ENCODE measurements around the gene KDM1A. TPM values are rescaled to one million over a fixed set of nuclear protein-coding genes. Genes with fewer than 3 reads are reported as not detected.
A peak's percentile ranks its signal among the peaks of the same experiment; 100 is the strongest.
"Not testable (repeated sequence)": the region's sequence is repeated elsewhere in the genome, so short reads cannot be mapped to it uniquely, and the experiment has no call there.

Gene KDM1A
- total RNA-seq, 1 donor from 2014 or later, result 89.9 TPM

DNA sequence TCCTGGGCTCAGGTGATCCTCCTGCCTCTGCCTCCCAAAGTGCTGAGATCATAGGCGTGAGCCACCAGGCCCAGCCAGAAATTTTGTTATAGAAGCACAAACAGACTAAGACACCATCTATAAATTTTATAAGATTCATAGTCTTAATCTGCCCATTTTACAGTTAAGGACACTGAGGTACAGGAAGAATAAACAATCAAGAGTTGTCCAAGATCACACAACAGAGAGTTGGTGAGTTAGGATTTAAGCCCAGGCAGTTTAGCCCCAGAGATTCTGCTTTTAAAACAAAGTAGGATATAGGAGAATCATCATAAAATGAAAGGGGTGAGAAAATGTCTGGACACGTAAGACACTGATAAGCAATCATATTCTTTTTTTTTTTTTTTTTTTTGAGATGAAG lies 10.4 kb upstream of the KDM1A start:
- Mint-ChIP-seq H3K27me3 (ENCODE audit: low read depth) (no peaks in the 10 kb centered on the region), H3K4me1 (ENCODE audit: low read depth) (peaks cover 23% of the 10 kb centered on the region), H3K36me3 (ENCODE audit: low read depth) (no peaks in the 10 kb centered on the region), H3K27ac (ENCODE audit: unreplicated experiment) (no peak overlapping the region), H3K9me3 (ENCODE audit: low read depth) (no peaks in the 10 kb centered on the region), H3K4me3 (ENCODE audit: unreplicated experiment) (no peak overlapping the region)
- no peak for DNase-seq (ENCODE audit: low spot score)
- TF ChIP-seq, protein P1, sequence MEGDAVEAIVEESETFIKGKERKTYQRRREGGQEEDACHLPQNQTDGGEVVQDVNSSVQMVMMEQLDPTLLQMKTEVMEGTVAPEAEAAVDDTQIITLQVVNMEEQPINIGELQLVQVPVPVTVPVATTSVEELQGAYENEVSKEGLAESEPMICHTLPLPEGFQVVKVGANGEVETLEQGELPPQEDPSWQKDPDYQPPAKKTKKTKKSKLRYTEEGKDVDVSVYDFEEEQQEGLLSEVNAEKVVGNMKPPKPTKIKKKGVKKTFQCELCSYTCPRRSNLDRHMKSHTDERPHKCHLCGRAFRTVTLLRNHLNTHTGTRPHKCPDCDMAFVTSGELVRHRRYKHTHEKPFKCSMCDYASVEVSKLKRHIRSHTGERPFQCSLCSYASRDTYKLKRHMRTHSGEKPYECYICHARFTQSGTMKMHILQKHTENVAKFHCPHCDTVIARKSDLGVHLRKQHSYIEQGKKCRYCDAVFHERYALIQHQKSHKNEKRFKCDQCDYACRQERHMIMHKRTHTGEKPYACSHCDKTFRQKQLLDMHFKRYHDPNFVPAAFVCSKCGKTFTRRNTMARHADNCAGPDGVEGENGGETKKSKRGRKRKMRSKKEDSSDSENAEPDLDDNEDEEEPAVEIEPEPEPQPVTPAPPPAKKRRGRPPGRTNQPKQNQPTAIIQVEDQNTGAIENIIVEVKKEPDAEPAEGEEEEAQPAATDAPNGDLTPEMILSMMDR (IDR thresholded peaks at IDR 0.05), result no peak

DNA sequence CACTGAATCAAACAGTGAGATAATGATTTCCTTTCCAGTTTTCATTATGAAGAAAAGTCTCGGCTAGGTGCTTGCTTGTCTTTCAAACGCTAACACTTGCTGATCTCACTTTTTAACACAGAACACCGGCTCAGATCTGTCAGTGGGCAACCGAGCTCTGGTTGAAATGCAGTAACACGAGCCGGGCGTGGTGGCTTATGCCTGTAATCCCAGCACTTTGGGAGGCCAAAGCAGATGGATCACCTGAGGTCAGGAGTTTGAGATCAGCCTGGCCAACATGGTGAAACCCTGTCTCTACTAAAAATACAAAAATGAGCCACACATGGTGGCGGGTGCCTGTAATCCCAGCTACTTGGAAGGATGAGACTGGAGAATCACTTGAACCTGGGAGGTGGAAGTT lies 9.2 kb upstream of the KDM1A start:
- not testable (repeated sequence) for H3K27me3 Mint-ChIP-seq (ENCODE audit: low read depth); H3K9me3 Mint-ChIP-seq (ENCODE audit: low read depth); DNase-seq (ENCODE audit: low spot score); H3K36me3 Mint-ChIP-seq (ENCODE audit: low read depth); H3K4me3 Mint-ChIP-seq (ENCODE audit: unreplicated experiment)
- Mint-ChIP-seq H3K4me1 (ENCODE audit: low read depth) (peaks cover 23% of the 10 kb centered on the region), H3K27ac (ENCODE audit: unreplicated experiment) (peak overlapping the region; percentile 96)

- no peaks in the 10 kb centered on the region for H3K36me3 Mint-ChIP-seq (ENCODE audit: low read depth)
- no peaks in the 10 kb centered on the region for H3K9me3 Mint-ChIP-seq (ENCODE audit: low read depth)
- H3K27me3 Mint-ChIP-seq (ENCODE audit: low read depth), result no peaks in the 10 kb centered on the region
- H3K4me1 Mint-ChIP-seq (ENCODE audit: low read depth), result peaks cover 27% of the 10 kb centered on the region
- no peak overlapping the region for H3K27ac Mint-ChIP-seq (ENCODE audit: unreplicated experiment)
- no peak overlapping the region for H3K4me3 Mint-ChIP-seq (ENCODE audit: unreplicated experiment)
- no peak for DNase-seq (ENCODE audit: low spot score)
- TF ChIP-seq, protein P1 (IDR thresholded peaks at IDR 0.05), result no peak
Measured at GRCh38 chr1:23013657-23014056, 5.6 kb upstream of the KDM1A start.

DNA sequence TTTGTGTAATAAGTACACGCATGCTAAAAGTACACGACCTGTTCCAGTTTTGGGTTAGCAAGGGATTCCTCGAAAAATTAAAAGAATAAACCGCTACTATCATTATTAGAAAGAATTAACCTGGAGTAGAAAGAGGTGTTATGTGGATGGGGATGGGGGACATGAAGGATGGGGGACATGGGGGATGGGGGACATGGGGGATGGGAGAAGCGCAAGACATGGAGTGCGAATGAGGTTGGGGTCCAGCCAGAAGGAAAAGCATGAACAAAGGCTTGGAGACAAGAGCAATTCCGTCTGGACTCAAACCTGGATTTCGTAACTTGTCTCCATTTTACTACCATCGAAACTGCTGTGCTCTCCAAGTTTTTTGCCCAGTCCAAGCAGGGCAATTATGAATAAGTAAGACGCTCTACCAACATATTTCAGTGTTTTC lies 591 bp upstream of the KDM1A start:
- no peak for DNase-seq (ENCODE audit: low spot score)
- H3K4me1 Mint-ChIP-seq (ENCODE audit: low read depth), result peaks cover 36% of the 10 kb centered on the region
- TF ChIP-seq, protein P1 (IDR thresholded peaks at IDR 0.05), result no peak

DNA sequence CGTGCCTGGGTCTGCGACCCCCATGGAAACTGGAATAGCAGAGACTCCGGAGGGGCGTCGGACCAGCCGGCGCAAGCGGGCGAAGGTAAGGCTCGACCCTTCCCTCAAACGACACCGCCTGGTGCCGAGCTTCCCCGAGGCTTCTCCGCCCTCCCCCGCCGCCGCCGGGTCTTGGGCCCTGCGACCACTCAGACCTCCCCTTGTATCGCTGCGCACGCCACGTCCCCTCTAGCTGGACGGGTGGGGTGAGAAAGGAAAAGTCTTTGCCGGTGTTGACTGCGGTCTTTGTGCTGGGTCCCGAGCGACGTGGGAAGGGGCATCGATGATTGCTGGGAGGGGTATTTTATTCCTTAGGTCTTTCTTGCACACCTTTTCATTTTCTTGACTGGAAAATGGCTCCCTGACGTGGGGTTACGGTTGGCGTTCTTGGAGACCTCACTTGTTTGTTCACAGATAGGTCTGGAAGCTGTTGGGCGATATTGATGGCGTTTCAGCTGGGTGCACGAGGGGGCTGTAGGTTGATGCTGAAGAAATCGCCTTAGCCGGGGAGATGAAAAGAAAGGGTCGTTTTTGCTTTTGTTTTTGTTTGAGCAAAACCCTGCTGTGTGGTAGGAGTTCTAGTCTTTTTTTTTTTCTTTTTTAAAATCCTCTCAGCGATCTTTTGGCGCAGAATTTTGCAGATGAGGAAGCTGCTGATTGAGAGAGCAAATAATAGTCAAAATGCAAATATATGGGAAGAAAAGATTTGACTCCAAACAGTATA lies 776 bp downstream of the KDM1A start:
- Mint-ChIP-seq H3K36me3 (ENCODE audit: low read depth) (peaks cover 4% of the 10 kb centered on the region), H3K4me1 (ENCODE audit: low read depth) (peaks cover 42% of the 10 kb centered on the region), H3K9me3 (ENCODE audit: low read depth) (peaks cover 17% of the 10 kb centered on the region), H3K27ac (ENCODE audit: unreplicated experiment) (peak overlapping the region; percentile 96), H3K4me3 (ENCODE audit: unreplicated experiment) (peak overlapping the region; percentile 95), H3K27me3 (ENCODE audit: low read depth) (no peaks in the 10 kb centered on the region)
- TF ChIP-seq, protein P1 (IDR thresholded peaks at IDR 0.05), result no peak
- no peak for DNase-seq (ENCODE audit: low spot score)

More for the DNA sequence above, 591 bp upstream of the KDM1A start:
- Mint-ChIP-seq H3K36me3 (ENCODE audit: low read depth) (peaks cover 2% of the 10 kb centered on the region), H3K4me3 (ENCODE audit: unreplicated experiment) (peak overlapping the region; percentile 95), H3K9me3 (ENCODE audit: low read depth) (peaks cover 14% of the 10 kb centered on the region), H3K27me3 (ENCODE audit: low read depth) (no peaks in the 10 kb centered on the region), H3K27ac (ENCODE audit: unreplicated experiment) (peak overlapping the region; percentile 91)
